NOMO-1 (cell line): ENCODE results near the gene OR5A2.
"Not testable (repeated sequence)": the region's sequence is repeated elsewhere in the genome, so short reads cannot be mapped to it uniquely, and the experiment has no call there.

Experiments
- DNase-seq, 2 experiments: peaks; one replicate each; lab custom pipeline; 2025; ENCODE audit not compliant: unreplicated experiment in 2 of 2; lab: John Stamatoyannopoulos, UW

The OR5A2 gene, protein sequence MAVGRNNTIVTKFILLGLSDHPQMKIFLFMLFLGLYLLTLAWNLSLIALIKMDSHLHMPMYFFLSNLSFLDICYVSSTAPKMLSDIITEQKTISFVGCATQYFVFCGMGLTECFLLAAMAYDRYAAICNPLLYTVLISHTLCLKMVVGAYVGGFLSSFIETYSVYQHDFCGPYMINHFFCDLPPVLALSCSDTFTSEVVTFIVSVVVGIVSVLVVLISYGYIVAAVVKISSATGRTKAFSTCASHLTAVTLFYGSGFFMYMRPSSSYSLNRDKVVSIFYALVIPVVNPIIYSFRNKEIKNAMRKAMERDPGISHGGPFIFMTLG

DNA sequence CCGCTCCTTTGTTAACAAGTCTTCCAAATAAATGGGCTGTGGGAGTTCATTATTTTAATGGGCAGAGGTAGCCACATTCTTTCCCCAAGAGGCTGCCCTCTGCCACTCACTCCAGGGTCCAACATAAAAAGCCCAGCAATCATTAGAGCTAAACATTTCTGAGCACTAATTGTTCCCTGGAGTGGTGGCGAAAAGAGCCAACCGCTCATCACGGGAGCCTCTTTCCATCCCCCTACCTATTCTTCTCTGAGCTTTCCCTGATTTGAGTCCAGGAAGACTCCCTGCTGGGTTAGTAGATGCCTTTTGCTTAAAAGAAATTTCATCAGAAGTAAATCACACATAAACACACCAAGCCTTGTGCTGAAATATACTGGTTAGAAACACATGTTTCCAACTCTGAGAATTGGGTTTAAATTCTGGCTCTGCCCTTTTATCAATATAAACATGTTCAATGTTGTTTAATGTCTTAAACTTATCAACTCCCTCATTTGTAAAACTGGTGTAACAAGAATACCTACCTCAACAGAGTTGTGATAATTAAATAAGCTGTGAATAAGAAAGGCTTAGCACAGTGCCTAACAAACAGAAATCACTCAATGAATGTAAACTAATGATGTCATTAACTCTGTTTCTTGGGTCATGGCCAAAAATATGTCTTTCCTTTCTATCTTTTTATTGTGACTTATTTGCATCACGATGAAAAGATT is at the start of gene OR5A2:
Gene OR5A2, minus strand, starts transcription at position 53 of the 707 bp plus-strand sequence. CDS start 3,460 bp downstream, outside the sequence.
- DNase-seq: no peak

DNA sequence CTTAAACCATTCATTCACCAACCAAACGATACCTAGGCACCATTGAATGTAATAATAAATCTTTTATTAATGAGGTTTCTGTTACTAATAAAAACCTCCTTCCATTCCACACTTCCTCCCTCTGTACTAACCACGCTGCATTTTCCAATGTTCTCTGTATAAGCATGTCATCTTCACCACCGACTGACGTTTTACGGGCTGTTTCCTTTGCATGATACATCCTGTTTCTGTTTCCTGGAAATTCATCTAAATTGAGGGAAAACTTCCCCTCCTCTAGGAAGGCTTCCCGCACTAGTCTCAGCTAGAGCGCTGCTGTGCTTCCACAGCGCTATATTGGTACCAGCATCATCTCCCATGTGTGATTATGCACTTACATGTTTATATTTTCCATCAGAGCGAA is 49.0 kb upstream of the OR5A2 start:
- no peak for DNase-seq

DNA sequence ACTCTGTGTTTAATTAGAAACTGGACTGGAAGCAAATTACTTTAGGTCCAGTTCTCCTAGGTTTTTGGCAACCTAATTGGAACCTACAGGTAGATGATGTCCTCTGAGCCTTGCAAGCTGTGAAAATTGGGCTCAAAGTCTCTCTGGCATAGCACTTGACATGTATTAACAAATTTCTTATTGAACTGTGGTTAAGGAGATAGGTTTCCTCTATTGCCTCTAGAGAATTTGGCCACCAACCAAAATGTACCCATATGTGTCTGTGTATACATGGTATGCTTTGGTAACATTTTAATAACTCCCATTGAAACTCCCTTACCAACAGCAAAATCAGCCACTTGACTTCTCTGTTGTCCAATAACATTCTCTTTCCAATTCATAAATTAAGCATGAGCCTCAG is 46.8 kb upstream of the OR5A2 start, which contains the start of gene OR4D10:
Gene OR4D10, plus strand, starts transcription at position 301 of the 400 bp plus-strand sequence. CDS start 4,115 bp downstream, outside the sequence.
- no peak for DNase-seq

DNA sequence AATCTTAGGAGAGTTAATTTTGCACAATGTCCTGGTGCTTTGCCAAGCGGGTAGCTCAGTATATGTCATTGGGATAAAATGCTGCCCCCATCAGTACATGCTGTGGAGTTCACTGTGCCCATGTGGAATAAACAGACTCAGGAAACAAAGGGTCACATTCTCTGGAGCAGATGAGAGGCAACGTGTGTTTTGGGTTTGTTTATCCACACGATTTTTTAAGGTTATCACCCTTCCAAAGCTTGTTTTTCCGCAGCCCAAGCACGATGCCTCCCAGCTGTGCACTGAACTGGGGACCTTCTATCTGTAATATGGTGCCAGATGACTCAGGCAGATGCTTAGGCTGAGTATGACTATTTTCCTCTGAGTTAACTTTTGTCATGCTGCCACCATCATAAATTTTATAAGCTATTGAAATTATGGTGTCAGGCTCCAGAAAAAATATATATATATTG is 37.0 kb upstream of the OR5A2 start:
- no peak for DNase-seq

DNA sequence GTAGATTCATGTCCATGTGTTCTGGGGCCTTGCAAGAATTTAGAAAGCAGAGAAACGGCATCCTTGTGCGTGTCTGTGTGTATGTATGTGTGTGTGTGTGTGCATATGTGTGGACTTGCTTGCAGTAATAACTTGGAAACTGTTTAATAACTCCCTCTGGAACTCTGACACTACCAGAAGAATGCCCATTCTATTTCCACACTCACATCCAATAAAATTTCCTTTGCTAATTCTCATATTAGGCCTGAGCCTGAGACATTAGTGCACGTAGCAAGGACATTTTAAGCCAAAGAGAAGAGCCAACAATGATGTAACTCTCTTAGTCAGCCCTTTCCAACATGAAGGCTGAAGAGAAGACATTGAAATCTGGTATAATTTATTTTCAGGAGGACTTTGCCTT is 33.7 kb upstream of the OR5A2 start:
- no peak for DNase-seq

DNA sequence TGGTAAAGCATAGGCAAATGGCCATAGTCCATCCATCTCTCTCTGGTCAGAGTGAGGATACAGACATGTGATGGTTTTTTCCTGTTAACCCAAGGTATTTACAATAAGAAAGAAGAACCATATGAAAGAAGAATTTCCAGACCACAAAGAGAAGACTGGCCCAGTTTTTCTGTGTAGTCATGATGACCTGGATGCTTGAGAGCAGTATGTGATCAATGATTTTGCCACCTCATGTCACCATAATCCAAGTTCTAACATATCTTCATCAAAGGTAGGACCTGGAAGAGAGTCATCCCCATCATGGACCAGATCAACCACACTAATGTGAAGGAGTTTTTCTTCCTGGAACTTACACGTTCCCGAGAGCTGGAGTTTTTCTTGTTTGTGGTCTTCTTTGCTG is 30.4 kb upstream of the OR5A2 start, which contains the start of gene OR4D6:
Gene OR4D6, plus strand, starts transcription at position 301 of the 400 bp plus-strand sequence. Its CDS starts 0 bp downstream, at position 301.
- DNase-seq: no peak

DNA sequence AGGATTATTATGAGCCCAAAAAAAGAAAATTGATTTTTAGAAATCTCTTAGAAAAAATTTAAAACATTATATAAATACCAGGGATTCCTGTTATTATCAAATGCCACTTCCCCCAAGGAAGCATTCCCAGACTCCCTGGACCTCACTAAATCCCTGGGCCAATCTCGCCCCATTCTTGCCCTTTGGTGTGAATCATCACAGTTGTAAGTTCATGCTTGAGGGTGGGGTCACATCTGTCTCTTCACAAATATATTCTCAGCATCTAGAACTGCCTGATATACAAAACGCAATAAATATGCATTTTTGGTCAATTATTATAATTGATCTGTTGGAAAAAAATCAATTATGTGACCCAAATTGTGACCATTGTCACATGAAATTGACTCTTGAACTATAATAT is 22.3 kb upstream of the OR5A2 start:
- DNase-seq: no peak

DNA sequence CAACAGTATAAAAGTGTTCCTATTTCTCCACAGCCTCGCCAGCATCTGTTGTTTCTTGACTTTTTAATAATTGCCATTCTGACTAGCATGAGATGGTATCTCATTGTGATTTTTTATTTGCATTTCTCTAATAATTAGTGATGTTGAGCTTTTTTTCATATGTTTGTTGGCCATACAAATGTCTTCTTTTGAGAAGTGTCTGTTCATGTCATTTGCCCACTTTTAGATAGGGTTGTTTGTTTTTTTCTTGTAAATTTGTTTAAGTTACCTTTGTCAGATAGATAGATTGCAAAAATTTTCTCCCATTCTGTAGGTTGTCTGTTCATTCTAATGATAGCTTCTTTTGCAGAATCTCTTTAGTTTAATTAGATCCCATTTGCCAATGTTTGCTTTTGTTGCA is 19.4 kb upstream of the OR5A2 start:
- DNase-seq: not testable (repeated sequence)

DNA sequence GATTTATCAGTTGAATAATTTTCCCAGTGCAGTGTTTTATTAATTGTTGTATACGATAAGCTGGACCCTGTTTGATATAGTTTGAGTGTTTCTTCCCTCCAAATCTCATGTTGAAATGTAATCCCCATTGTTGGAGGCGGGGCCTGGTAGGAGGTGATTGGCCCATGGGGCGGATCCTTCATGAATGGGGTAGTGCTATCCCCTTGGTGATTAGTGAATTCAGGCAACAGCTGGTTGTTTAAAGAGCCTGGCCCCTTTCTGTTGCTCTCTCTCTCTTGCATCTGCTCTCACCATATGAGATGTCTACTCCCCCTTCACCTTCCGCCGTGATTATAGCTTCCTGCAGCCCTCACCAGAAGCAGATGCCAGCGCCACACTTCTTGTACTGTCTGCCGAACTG is 11.6 kb upstream of the OR5A2 start:
- no peak for DNase-seq

DNA sequence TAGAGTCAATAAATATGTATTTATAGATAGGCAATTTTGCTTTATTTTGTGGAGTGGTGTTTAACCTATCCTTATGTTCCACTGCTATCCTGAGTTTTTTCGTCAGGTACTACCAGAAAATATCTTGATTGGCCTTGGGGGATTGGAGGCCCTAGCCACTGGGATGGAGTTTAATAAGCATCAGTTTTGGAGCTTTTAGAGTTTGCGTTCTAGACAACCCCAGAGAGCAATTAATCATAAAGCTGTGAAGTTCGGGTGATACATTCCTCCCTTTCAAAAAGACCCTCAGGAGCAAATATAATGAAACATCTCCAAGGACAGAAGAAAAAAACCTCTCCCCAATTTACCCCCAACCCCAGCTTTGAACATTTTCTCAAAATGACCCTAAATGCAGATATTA is 10.0 kb upstream of the OR5A2 start, which contains the start of gene OR5A1:
Gene OR5A1, plus strand, starts transcription at position 301 of the 400 bp plus-strand sequence. CDS start 6,700 bp downstream, outside the sequence.
- DNase-seq: no peak

DNA sequence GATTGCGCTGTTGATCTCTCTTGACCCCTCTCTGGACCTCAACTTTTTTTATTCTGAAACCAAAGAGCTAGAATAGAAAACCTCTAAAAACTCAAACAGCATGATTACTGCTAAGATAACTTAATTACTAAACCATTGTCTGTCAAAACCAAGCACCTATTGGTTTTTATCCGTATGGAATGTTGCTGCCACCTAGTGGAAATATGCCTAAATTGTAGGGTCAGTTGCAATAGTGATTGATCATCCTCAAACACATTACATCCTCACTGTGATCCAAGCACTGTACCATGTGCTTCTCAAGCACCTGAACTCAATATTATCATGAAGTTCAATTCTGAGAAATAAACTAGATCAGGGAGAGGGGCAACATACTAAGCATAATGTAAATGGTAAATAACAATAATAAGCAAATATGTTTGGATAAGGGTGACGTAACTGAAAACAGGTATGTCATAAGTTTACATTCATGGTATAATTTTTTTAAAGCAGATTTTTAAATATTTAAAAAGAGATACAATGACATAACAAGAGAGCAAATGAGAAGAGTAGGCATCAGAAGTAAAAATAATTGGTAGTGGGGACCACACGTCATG is 3.8 kb upstream of the OR5A2 start:
- DNase-seq: peak in 1 of 2 experiments; percentile 65

DNA sequence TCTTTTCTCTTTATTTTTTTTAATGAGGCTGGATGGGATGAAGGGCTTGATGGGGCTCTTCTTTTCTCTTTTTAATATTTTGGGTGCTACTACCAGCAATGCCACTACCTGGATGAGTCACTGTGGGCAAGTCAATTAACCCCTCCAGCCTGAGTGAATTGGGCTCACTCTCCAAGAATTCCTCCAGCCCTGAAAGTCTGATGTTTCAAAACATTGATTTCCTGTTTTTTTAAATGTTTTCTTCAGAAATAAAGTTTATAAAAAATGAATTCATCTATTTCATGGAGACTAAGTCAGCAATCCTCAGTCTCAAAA is 812 bp upstream of the OR5A2 start:
- no peak for DNase-seq

DNA sequence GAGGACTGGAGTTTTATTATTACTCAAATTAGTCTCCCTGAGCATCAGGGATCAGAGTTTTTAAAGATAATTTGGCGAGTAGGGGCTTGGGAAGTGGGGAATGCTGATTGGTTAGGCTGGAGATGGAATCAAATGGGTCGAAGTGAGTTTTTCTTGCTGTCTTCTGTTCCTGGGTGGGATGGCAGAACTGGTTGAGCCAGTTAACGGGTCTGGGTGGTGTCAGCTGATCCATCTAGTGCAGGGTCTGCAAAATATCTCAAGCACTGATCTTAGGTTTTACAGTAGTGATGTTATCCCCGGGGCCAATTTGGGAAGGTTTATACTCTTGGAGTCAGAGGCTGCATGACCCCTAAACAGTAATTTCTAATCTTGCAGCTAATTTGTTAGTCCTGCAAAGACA is 1.1 kb downstream of the OR5A2 start:
- DNase-seq: no peak

DNA sequence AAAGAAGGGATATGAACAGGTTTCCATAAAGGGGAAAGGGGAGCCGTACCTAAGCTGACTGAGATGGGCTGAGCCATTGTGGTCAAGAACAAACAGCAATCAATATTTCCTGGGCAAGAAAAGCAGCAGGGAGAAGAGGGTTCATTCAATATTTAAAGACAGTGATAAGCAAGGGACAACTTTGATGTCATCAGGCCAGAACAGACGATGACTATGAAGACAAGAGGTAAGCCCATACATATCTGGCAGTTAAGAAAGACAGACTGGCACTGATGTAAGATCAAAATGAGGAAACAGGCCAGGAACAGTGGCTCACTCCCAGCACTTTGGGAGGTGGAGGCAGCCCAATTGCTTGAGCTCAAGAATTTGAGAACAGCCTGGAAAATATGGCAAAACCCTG is 2.4 kb downstream of the OR5A2 start:
- peak in 1 of 2 experiments; percentile 6 for DNase-seq

DNA sequence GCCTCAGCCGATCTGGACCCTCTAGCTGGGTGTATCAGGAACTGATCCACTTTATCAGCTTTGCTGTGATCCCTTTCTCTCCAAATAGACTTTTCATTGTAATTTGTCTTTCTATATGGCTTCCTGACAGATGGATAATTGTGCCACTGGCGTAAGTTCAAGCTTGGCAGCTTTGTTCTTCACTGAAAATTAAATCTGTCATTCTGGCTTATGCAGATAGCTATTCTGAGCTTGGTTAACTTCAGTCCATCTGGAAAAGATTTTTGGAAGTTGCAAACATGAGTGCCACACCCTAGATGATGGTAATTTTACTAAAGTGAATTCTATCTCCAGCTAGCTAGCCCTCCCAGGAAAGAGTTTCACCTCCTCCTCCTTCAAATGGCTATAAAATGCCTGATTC is 8.1 kb downstream of the OR5A2 start:
- no peak for DNase-seq

DNA sequence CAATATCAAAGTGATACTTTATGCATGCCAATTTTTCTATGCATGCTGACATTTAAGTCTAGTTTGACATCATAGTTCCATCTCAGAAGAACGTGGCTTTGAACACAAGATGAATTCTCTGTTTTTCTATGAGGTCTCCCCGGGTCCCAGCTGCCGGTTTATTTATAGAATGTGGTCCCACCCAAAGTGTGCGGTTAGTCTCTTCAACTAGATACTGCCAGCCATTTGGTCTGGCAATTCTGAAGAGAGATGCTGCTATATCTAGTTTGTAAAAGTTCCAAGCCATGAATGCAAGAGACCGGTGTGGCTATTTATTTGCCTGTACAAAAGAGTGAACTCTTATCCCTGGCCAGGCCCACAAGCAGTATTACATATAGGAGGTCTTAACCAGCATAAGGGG is 9.2 kb downstream of the OR5A2 start:
- DNase-seq: peak in 1 of 2 experiments; percentile 15

DNA sequence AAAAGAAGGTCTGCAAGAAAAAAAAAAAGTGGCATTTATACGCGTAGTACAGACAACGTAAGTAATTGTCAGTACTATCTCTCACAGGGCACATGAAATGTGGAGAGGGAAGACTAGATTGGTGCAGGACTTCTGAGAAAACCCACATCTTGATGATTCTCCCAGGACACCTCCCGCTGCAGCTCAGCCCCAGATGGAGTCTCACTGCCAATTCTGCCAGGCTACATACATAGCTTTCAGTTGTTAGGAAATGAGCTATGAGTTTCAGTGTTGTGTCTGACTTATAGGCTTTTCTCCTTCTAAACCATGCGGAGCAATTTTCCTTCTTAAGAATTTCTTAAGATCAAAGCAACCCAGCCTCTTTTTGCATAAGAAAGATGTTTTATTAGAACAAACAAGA is 9.6 kb downstream of the OR5A2 start:
- DNase-seq: no peak

DNA sequence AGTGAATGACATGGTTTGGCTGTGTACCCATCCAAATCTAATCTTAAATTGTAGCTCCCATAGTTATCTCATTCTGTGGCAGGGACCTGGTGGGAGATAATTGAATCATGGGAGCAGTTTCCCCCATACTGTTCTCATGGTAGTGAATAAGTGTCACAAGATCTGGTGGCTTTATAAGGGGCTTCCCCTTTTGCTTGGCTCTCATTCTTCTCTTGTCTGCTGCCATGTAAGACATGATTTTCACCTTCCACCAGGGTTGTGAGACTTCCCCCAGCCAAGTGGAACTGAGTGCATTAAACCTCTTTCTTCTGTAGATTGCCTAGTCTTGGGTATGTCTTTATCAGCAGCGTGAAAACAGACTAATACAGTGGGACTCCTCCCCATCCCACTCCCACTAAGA is 11.1 kb downstream of the OR5A2 start:
- peak in 1 of 2 experiments; percentile 29 for DNase-seq

DNA sequence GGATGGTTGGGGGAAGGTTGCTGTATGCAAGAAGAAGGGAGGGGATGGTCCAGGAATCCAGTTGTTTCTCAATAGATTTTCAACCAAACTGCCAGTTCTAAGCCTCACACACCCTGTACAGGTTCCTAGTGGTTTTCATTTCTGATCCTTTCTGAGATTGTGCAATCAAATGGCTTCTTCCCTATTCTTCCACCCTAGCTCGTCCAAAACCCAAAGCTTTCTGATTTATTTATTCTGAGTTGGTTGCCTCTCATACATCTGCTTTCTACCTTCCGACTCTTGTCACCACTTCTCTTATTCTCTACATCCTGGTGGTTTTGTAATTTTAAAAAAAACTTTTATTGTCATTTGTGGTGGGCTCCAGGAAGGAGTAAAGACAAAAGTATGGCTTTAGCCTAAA is 12.6 kb downstream of the OR5A2 start:
- DNase-seq: peak; percentile 80 to 96

DNA sequence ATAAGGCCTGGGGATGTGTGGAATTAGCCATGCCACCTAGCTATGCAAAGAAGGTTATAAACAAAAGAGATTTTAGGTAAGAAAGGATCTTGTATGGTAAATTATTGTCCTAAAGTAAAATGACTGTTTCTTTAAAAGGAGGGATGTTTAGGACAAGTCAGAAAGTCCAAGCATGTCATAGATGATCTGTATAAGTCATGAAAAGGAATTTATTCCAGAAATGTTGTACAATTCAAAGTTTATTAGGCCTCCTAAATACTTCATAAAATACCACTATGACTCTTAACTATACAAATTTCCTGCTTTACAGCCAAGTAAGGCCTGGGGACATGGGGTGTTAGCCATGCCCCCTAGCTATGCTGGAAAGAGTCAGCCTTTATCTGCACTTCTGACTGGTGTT is 22.7 kb downstream of the OR5A2 start:
- no peak for DNase-seq

DNA sequence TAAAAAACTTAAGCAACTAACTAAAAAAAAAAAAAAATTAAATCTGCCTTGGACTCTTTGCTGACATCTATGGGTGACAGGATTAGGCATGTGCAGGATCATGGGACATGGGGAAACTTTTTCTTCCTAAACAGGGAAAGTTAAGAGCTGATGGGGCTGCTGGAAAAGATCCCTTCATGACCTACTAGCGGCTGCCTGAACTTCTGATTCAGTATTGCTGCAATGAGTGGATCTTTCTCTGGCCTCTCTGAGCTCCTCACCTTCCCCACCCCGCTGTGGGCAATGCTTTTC is 25.0 kb downstream of the OR5A2 start:
- DNase-seq: no peak
